ENCODE data around the gene SSTR3.
"Not testable (repeated sequence)": the region's sequence is repeated elsewhere in the genome, so short reads cannot be mapped to it uniquely, and the experiment has no call there.

Gene SSTR3

DNA sequence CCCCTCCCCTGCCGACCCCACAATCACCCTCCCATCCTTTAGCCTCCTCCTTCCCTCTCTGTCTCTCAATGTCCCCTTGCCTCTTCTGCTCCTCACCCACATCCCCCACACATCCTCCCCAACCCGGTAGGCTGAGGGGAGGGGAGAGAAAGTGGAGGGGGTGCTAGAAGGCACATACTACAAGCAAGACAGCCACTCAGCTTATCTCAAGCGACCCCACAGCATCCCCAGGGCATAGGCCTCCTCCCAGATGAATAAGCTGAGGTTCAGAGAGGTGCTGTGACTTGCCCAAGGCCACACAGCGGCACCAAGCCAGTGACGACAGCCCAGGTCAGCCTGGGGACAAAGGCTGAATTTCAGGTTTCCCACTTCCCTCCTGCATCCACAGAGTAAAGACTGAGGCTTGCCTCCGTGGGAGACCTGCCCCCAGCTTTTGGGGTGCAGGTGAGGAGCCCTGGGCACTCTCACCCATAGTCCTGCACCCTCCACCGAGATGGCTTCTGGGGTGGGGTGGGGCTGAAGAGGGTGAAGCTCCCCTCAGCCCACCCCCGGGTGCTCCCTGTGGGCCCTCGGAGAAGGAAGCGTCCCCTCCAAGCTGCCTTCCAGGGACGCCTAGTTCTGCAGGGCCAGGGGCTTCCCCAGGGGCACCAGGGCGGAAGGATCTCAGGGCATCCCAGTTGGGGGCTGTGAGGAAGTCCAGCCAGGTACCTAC, 31.3 kb upstream of the SSTR3 start:
- intact Hi-C loops (cut with DNase I), result no loop called here
- DNase-seq, result no peak

DNA sequence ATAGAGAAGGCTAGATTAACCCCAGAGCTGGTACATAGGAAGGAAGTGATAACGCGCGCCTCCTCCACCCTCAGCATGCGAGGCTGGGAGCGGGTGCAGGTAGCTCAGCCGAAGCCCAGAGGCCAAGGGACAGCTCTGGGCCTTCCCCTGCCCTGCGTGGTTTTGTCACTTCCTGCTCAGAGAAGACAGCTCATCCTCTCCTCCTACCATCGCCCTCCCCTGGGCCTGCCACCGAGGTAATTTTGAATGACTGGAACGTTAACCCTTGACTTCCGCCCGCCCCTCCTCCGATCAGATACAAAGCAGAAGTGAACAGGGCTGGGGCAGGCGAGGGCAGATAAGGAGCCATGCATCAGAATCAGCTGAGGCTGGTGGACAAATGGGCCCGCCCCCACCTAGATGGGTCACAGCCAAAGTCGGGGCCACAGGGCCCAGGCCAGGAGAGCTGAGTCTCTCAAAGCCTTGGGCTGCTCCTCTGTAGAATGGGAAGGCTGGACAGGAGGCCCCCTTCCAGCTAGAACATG, 30.2 kb upstream of the SSTR3 start:
- intact Hi-C loops (cut with DNase I), result no loop called here

DNA sequence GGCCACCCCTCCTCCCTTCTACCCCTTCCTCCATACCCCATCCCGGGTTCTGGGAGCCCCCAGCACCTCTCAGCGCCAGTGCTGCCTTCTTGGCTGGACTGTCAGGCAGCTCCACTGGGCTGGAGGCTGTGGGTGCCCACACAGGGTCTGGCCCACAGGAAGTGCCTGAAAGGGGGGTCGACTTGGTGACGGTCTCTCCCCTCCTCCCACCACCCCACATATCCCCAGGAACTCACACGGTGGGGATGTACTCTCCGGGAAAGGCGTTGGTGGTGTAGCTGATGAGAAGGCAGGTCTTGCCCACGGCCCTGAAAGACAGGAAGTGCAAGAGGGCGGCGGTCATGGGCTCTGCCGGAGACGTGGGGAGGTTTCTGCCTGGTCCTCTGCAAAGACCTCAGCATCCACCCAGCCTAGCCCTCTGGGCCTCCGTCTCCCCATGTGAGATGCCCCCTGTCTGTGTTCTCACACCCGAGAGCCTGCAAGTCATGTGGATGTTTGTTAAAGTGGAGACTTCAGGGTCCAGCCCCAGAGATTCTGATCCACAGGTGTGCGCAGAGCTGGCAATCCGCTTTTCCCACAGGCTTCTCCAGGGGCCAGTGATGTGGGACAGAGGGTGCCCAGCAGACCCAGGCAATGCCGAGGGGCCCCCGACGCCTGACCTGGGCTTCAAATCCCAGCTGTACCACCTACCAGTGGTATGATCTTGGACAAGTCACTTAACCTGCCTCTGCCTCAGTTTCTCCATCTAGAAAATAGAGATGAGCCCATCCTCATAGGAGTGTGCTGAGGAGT, 29.3 kb upstream of the SSTR3 start:
- peak in 1 of 10 donors; percentile 75 for DNase-seq
- intact Hi-C loops (cut with DNase I), result no loop called here

More for the DNA sequence above, 30.2 kb upstream of the SSTR3 start:
- DNase-seq, result peak in 3 of 10 donors; percentile 28 to 83 (median 79)

DNA sequence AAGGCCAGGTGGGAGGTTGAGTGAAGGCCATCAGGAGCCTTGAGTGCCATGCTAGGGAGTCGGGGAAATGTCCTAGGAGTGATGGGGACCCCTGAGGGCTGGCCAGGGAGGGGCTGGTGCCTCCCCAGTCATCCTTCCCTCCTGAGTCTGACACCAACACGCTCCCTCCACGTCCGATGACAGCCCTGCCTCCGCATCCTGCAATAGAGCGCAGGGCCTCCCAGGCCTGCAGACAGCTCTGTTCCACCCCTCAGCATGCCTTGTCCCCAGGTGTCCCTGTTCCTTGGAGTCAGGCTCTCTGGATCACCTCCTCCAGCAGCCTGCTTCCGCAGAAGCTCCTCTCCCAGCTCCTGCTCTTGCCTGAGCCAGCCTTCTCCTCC, 28.7 kb upstream of the SSTR3 start:
- intact Hi-C loops (cut with DNase I), result no loop called here

GRCh38 chr22:37240240-37240940, 28.1 kb upstream of the SSTR3 start:
- DNase-seq, result peak in 3 of 10 donors; percentile 9 to 67 (median 39)
- intact Hi-C loops (cut with DNase I), result no loop called here

More for the DNA sequence above, 28.7 kb upstream of the SSTR3 start:
- DNase-seq, result peak in 1 of 10 donors; percentile 68

GRCh38 chr22:37239336-37240239, 27.3 kb upstream of the SSTR3 start:
- DNase-seq, result peak in 2 of 10 donors; percentile 22 to 61

DNA sequence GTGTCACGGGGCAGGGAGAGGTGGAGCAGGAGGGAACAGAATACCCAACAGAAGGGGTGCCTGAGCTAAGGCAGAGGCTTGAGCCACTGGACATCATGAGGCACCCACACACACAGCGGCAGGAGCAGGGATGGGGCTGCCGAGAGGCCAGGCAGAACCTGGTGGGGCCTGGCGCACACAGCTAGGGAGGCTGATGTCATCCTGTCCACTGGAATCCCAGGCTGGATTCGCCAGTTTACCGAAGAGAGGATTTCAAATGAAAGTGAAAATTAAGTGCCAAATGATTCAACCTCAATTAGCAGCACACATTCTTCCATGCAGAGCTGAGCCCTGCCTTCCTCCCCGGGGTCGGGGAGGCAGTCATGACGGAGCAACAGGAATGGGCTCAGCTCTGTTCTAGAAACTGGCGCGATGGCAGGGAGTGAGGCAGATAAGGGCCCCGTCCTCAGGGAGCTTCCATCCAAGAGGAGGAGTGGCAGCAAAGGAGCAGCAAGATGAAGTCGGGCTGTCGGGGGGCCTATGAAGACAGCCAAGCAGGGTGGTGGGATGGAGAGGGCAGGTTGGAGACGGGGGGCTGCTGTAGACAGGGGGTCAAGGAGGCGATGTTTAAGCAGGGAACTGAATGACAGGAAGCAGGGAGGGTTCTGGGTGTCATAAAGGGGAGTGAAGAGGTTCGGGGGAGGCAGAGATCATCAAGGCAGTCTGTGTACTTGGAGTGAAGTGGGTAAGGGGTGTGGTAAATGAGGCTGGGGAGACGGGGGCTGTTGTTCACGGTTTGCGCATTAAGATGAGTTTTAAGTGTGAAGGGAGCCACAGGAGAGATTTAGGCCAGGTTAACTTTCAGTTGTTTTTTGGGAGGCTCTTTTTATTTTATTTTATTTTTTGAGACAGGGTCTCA, 25.3 kb upstream of the SSTR3 start:
- intact Hi-C loops (cut with DNase I), result no loop called here
- peak in 2 of 10 donors; percentile 59 to 76 for DNase-seq

More at GRCh38 chr22:37239336-37240239, 27.3 kb upstream of the SSTR3 start:
- intact Hi-C loops (cut with DNase I), result no loop called here

DNA sequence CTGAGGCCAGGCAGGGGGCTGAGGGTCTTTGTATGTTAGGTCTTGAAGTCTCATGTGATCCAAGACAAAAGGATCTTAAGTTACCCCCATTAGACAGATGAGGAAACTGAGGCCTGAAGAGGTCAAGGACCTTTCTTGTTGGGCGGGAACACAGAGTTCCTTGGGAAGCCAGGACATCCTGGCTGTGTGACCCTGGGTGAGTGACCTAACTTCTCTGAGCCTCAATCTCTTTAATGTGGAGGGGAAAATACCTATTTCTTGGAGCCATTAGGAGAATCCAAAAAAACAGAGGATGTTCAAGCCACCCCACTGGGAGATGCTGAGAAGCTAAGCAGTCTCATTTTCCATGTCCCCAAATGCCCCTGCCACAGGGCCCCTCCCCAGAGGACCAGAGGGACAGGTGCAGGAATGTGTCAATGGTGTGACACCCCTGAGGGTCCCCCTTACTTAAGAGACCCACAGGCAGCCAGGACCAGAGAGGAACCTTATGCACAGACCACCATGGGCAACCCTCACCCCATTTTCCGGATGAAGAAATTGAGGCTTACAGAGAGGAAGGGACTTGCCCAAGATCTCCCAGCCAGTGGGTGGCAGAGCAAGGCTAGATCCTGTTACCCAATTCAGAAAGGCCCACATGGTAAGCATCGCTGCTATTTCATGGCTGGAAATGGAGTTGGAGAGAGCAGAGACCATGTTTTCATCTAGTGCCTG, 23.8 kb upstream of the SSTR3 start:
- intact Hi-C loops (cut with DNase I), result no loop called here
- DNase-seq, result peak in 2 of 10 donors; percentile 4 to 7

DNA sequence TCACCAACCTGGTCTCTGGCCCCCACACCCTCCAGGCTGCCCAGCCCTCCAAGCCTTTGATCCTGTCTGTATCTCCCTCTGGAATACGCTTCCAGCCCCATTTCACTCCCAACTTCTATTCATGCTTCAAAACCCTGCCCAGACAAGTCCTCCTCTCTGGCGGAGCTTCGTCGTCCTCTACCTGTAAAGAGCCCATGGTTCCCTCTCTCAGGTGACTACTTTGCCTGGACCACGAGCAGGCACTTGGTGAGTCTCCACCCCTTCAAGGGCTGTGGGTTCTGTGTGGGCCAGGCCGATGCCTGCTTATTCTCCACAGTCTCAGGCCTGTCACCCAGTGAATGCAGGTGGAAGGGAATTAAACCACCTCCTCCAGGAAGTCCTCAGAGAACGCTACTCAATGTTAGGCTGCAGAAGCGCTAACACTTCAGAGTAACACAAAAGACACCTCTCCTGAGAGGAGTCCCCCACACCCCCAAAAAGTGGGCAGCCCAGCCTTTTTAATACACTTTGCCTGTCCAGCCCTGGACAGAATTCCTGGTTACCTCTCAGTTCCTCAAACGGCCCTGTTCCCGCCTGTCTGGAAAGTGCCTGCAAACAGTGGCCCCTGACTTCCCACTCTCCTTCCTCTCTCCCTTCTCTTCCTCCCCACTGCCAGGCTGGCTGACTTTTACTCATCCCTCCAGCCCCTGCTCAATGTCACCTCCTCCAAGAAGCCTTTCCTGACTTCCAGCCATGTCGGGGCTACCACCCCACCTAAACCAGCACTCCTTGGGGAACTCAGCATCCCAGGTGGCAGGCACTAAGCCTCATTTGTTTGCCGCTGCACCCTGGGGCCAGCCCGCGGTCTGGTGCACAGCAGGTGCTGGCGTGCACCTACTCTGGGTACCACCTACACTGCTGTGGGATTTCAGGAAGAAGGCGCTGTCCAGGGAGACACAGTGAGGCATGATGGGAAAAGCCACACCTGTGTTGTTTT, 22.7 kb upstream of the SSTR3 start:
- intact Hi-C loops (cut with DNase I), result no loop called here
- DNase-seq, result peak in 2 of 10 donors; percentile 27 to 44

DNA sequence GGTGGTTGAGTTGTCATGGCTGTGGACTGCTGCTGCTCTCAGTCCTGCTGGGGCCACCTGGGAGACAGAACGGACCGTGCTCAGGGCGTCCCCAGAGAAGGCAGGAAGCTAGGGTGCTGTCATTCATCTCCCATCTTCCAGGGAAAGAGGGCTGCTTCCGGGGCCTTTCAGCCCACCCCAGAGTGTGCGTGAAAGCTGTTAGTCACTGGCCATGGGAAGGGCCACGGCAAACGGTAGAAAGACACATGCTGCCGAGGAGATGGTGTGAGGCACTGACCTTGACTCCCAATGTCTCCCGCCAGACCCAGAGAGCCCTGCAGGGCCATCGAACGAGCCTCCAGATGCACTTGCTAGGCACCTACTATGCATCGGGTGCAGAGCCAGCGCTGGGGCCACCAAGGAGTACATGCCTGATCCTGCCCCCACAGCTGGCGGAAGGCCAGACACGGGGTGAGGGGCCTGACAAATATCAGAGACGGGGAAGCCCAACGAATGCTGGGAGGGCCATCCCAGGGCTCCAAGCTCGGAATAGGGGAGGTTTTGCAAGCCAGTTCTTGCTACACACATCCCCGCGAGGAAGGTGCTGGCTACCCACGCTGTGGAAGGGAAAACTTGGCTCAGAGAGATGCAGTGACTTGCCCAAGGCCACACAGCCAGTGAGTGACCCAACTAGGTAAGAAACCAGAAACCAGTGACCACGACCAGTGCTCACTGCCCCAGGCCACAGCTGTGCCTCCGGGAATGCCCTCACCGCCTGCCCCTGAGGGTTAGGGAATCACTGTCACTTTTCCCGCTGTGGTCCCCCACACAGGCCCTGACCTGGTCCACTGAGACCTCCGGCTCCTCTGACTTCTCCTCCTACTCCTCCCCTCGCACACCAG, 21.7 kb upstream of the SSTR3 start:
- DNase-seq, result peak in 3 of 10 donors; percentile 59 to 84 (median 59)
- intact Hi-C loops (cut with DNase I), result no loop called here

DNA sequence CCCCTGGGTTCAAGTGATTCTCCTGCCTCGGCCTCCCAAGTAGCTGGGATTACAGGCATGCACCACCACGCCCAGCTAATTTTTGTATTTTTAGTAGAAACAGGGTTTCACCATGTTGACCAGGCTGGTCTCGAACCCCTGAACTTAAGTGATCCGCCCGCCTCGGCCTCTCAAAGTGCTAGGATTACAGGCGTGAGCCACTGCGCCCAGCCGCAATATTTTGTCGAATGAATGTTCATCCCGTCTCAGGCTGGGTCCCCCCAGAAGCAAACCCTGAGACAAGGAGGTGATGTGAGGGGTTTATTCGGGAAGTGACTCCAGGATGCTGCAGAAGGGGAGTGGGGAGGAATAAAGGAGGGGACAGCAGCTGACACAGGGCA, 21.1 kb upstream of the SSTR3 start:
- peak in 3 of 10 donors; percentile 13 to 62 (median 53) for DNase-seq
- intact Hi-C loops (cut with DNase I), result not testable (repeated sequence)

GRCh38 chr22:37232140-37232998, 20.1 kb upstream of the SSTR3 start:
- DNase-seq, result peak in 3 of 10 donors; percentile 33 to 75 (median 59)
- intact Hi-C loops (cut with DNase I), result no loop called here

- intact Hi-C loops (cut with DNase I), result no loop called here
- peak in 3 of 10 donors; percentile 39 to 76 (median 45) for DNase-seq
Observed at GRCh38 chr22:37231406-37232139, 19.3 kb upstream of the SSTR3 start.
